ENCODE data around the gene SPTBN4.
A peak's percentile ranks its signal among the peaks of the same experiment; 100 is the strongest.
"Not testable (repeated sequence)": the region's sequence is repeated elsewhere in the genome, so short reads cannot be mapped to it uniquely, and the experiment has no call there.

The SPTBN4 gene

DNA sequence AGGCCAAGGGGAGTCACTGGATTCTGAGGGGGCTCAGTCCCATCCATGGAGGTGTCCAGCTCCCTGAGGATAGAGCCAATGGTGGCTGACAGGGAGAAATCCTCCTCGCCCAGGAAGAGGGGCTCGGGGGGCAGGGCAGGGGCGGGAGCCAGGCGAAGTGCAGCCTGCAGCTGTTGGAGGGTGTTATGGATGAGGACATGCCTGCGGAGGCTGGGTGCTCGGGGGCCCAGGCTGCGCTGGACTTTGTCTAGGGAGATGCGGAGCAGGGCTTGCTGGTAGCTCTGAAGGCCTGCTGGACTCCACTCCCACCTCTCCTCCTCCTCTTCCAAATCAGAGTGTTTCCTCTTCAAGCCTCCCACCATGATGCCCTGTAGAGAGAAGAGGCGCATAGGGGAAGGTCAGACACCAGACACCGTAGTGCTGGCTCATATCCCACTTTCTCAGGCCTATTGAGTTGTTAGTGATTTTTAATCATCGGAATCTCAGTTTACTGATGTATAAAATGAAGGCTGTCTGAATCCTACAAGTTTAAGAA, 25.0 kb upstream of the SPTBN4 start:
- no peak for DNase-seq (ENCODE audit: low read depth in 2 of 2)

DNA sequence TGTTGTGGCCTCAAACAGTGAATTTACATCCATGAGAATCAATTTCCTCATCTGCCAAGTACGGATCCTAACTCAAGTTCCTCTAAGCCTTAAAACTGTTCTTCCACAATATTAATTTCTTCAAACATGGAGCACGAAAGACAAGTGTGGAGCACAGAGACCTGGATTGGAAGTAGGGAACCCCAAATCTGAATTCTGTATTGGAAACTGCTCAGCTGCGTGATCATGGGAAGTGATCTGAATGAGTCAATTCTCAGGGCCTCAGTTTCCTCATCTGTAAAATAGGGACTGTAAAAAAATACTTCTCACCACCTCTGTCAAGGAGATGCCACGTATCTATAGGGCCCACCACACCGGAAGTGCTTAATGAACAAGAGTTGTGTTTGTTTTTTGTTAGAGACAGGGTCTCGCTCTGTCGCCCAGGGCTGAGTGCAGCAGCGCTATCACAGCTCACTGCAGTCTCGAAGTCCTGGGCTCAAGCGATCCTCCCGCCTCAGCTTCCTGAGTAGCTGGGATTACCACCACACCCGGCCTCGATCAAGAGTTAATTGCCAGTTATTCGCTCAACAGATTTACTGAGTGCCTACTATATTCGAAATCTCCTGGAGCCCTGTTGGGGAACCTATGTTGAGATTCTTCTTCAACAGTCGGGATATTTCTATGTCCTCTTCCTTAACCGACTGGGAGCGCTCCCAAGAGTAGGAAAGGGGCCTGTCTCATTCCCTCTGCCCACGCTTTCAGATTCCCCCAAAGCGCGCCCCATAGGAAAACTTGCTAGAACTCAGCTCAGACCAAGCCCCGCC, 24.3 kb upstream of the SPTBN4 start:
- no peak for DNase-seq (ENCODE audit: low read depth in 2 of 2)

- peak; percentile 97 to 99 for DNase-seq (ENCODE audit: low read depth in 2 of 2)
Observed at GRCh38 chr19:40443131-40443999, 23.4 kb upstream of the SPTBN4 start.

DNA sequence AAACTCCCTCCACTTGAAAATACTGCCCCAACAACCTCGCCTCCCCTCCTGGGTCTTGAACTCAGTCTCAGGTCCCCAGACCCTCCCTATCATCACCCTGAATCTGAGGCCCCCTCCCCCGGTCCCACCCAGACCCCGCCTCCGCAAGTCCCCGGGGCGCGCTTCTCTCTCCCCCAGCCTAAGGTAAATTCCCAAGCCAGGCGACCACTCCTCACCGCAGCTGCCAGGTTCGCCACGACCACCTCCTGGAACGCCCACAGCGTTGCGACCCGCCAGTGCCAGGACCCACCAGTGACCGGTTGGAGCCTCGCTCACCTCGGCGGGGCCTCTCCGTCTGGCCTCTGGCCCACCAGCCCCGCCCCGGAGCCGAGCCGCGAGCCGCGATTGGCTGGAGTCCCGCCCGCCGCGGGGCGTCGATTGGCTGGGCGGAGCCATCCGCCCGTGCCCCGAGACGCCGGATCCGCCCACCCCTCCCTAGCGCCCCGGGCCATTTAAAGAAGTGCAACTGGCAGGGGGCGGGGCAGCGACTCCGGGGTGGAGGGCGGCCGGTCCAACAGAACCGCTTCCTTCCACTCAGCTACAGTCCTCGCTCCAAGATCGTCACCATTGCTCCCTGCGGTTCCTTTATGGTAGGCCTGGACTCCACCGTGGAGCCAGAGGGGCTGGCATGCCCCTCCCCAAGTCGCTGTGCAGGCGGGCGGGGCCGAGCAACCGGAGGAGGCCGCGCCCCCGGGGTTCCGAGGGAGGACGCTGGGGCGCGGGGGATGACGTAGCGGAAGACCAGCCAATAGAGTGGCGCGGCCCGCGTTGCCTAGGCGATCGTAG, 22.6 kb upstream of the SPTBN4 start, which contains the start of gene SERTAD3:
TSS of gene SERTAD3 (minus strand) at position 336 of the 825 bp plus-strand sequence. CDS start 2,255 bp downstream, outside the sequence.
- DNase-seq (ENCODE audit: low read depth in 2 of 2): peak; percentile 92 to 93

GRCh38 chr19:40444825-40445312, 21.9 kb upstream of the SPTBN4 start:
- no peak for DNase-seq (ENCODE audit: low read depth in 2 of 2)

- DNase-seq (ENCODE audit: low read depth in 2 of 2): no peak
Observed at GRCh38 chr19:40445780-40446262, 21.0 kb upstream of the SPTBN4 start.

GRCh38 chr19:40446263-40446784, 20.5 kb upstream of the SPTBN4 start:
- DNase-seq (ENCODE audit: low read depth in 2 of 2): no peak

DNA sequence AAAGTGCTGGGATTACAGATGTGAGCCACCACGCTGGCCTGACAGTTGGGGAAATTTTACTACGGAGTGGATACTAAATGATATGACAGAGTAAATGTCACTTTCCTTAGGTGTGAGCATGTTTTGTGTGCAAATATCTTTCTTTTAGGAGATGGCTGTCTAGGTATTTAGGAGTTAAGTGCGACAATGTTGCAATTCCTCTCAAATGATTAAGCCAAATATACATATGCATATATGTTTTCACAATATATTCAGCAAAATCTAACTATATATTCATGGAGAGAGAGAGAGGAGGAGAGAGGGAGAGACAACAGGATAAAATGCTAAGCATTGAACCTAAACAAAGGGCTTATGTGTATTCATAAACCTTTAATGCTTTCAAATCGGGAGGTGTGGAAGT, 17.3 kb upstream of the SPTBN4 start:
- no peak for DNase-seq (ENCODE audit: low read depth in 2 of 2)

GRCh38 chr19:40450664-40451063, 16.1 kb upstream of the SPTBN4 start:
- DNase-seq (ENCODE audit: low read depth in 2 of 2): no peak

DNA sequence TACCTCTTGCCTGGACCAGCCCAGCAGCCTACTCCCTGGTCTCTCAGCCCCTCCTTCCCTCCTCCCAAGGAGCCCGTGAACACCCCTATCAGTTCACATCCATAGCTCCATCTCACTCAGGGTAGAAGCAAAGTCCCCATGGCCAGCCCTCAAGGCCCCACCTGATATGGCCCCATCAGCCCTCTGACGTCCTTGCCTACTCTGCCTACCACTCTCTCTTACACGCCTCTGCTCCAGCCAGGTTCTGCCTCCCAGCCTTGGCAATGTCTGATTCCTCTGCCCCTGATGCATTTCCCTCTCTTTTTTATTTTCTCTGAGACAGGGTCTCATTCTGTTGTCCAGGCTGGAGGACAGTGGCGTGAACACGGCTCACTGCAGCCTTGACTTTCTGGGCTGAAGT, 14.8 kb upstream of the SPTBN4 start:
- DNase-seq (ENCODE audit: low read depth in 2 of 2): no peak

GRCh38 chr19:40453151-40453735, 13.6 kb upstream of the SPTBN4 start:
- DNase-seq (ENCODE audit: low read depth in 2 of 2): no peak

DNA sequence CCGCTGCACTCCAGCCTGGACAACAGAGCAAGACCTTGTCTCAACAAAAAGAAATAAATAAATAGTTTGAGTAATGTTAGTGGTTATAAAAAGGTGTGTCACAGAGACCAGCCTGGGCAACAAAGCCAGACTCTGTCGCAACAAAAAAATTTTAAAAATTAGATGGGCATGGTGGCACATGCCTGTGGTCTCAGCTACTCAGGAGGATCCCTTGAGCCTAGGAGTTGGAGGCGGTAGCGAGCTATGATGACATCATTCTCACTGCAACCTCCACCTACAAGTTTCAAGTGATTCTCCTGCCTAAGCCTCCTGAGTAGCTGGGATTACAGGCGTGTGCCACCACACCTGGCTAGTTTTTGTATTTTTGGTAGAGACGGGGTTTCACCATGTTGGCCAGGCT, 12.9 kb upstream of the SPTBN4 start:
- not testable (repeated sequence) for DNase-seq (ENCODE audit: low read depth in 2 of 2)

- no peak for DNase-seq (ENCODE audit: low read depth in 2 of 2)
Observed at GRCh38 chr19:40457048-40457447, 9.8 kb upstream of the SPTBN4 start.

DNA sequence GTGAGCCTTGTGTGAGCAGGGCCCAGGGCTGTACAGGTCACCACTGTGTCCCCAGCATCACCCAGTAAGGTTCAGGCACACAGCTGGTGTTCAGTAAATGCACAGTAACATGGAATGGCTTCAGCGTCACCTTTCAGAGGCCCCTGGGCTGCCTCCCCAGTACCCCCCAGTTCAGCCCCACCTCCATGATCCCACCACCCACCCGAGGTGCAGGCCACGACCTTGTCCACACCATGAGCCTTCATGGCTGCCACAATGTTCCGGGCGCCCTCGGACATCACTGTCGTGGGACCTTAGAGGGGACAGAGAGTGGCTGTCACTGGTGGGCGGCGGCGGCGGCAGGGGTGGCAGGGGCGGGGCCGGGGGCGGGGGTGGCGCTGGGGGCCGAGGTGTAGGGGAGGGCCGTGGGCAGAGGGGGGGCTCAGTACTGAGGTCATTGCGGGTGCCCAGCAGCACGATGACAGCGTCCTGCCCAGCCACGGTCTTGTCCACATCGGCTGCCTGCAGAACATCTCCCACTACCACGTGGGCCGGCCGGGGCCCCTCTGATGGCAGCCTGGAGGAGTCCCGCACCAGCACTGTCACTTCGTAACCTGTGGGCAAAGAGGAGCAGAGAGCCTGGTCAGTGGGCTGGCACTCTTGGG, 8.7 kb upstream of the SPTBN4 start:
- DNase-seq (ENCODE audit: low read depth in 2 of 2): no peak

GRCh38 chr19:40458597-40458974, 8.2 kb upstream of the SPTBN4 start:
- DNase-seq (ENCODE audit: low read depth in 2 of 2): no peak

DNA sequence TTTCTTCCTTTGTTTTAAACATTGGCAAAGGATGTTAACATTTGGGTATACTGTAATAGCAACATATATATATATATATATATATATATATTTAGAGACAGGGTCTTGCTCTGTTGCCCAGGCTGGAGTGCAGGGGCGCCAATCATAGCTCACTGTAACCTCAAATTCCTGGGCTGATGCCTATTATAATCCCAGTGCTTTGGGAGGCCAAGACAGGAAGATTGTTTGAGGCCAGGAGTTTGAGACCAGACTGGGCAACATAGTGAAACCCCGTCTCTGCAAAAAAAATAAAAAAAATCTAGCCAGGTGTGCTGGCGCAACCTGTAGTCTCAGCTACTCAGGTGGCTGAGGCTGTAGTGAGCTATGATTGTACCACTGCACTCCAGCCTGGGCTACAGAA, 6.6 kb upstream of the SPTBN4 start:
- DNase-seq (ENCODE audit: low read depth in 2 of 2): no peak

GRCh38 chr19:40461669-40462221, 5.1 kb upstream of the SPTBN4 start:
- no peak for DNase-seq (ENCODE audit: low read depth in 2 of 2)

GRCh38 chr19:40463587-40464037, 3.2 kb upstream of the SPTBN4 start:
- not testable (repeated sequence) for DNase-seq (ENCODE audit: low read depth in 2 of 2)
